ENCODE results near the gene SLC27A1.

DNA sequence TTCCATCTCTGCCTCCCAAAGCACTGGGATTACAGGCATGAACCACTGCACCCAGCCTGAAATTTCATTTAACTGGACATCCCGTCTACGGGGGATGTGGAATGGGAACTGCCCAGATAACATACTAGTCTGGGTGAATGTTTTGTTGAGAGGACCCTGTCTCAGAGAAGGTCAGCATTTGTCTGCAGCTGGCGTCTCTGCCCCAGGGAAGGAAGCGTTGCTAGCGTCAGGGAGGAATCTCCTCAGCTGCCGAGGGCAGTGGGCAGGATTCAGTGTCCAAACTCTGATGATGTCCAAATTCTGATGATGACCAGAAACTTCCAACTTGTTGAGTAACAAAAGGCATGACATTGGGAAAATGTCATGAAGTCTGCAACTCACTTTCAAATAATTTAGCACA is 12.7 kb upstream of the SLC27A1 start:
- TF ChIP-seq POLR2A (IDR thresholded peaks at IDR 0.05), result no peak
- TF ChIP-seq, protein P1, sequence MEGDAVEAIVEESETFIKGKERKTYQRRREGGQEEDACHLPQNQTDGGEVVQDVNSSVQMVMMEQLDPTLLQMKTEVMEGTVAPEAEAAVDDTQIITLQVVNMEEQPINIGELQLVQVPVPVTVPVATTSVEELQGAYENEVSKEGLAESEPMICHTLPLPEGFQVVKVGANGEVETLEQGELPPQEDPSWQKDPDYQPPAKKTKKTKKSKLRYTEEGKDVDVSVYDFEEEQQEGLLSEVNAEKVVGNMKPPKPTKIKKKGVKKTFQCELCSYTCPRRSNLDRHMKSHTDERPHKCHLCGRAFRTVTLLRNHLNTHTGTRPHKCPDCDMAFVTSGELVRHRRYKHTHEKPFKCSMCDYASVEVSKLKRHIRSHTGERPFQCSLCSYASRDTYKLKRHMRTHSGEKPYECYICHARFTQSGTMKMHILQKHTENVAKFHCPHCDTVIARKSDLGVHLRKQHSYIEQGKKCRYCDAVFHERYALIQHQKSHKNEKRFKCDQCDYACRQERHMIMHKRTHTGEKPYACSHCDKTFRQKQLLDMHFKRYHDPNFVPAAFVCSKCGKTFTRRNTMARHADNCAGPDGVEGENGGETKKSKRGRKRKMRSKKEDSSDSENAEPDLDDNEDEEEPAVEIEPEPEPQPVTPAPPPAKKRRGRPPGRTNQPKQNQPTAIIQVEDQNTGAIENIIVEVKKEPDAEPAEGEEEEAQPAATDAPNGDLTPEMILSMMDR (IDR thresholded peaks at IDR 0.05), result no peak
